ENCODE results near the gene WFDC10A.
"Not testable (repeated sequence)": the region's sequence is repeated elsewhere in the genome, so short reads cannot be mapped to it uniquely, and the experiment has no call there.

DNA sequence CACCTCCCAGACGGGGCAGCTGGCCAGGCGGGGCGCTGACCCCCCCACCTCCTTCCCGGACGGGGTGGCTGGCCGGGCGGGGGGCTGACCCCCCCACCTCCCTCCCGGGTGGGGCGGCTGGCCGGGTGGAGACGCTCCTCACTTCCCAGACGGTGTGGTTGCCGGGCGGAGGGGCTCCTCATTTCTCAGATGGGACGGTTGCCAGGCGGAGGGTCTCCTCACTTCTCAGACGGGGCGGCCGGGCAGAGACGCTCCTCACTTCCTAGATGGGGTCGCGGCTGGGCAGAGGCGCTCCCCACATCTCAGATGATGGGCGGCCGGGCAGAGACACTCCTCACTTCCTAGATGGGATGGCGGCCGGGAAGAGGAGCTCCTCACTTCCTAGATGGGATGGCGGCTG is 16.3 kb downstream of the WFDC10A start:
- TF ChIP-seq FOXK2 (IDR thresholded peaks at IDR 0.05); BHLHE40 (IDR thresholded peaks at IDR 0.05; ENCODE audit: borderline replicate concordance); ELF4 (IDR thresholded peaks at IDR 0.05); NFRKB (IDR thresholded peaks at IDR 0.05); FOXA1 (IDR thresholded peaks at IDR 0.05); SUZ12 (IDR thresholded peaks at IDR 0.05); ARNT (IDR thresholded peaks at IDR 0.05); TARDBP (IDR thresholded peaks at IDR 0.05); SP1 (IDR thresholded peaks at IDR 0.05): not testable (repeated sequence)
- TF ChIP-seq, protein P1, sequence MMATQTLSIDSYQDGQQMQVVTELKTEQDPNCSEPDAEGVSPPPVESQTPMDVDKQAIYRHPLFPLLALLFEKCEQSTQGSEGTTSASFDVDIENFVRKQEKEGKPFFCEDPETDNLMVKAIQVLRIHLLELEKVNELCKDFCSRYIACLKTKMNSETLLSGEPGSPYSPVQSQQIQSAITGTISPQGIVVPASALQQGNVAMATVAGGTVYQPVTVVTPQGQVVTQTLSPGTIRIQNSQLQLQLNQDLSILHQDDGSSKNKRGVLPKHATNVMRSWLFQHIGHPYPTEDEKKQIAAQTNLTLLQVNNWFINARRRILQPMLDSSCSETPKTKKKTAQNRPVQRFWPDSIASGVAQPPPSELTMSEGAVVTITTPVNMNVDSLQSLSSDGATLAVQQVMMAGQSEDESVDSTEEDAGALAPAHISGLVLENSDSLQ (IDR thresholded peaks at IDR 0.05), result not testable (repeated sequence)
